GM18502 (cell line): ENCODE results near the gene TRPM5.

Source experiments
- ATAC-seq: cut with Tn5 transposase; IDR thresholded peaks from one replicate; pipeline ENCODE4 v1.9.1; 2021; ENCODE audit warnings: mild to moderate bottlenecking; ENCODE audit not compliant: unreplicated experiment, poor library complexity

The TRPM5 gene

GRCh38 chr11:2459016-2459725 lies 14.9 kb upstream of the TRPM5 start:
- no peak for ATAC-seq

GRCh38 chr11:2458321-2458720 lies 14.0 kb upstream of the TRPM5 start:
- no peak for ATAC-seq

- ATAC-seq = no peak
Measured at GRCh38 chr11:2453436-2453835, 9.1 kb upstream of the TRPM5 start.

- no peak for ATAC-seq
Measured at GRCh38 chr11:2452321-2453012, 8.2 kb upstream of the TRPM5 start.

GRCh38 chr11:2451916-2452315 lies 7.6 kb upstream of the TRPM5 start:
- no peak for ATAC-seq

GRCh38 chr11:2451336-2451735 lies 7.0 kb upstream of the TRPM5 start:
- no peak for ATAC-seq

GRCh38 chr11:2450321-2451041 lies 6.2 kb upstream of the TRPM5 start:
- no peak for ATAC-seq

- no peak for ATAC-seq
Measured at GRCh38 chr11:2449548-2450320, 5.4 kb upstream of the TRPM5 start.

GRCh38 chr11:2448661-2449547 lies 4.6 kb upstream of the TRPM5 start:
- no peak for ATAC-seq

- ATAC-seq = no peak
Measured at GRCh38 chr11:2447951-2448650, 3.8 kb upstream of the TRPM5 start.

- ATAC-seq = no peak
Measured at GRCh38 chr11:2447253-2447950, 3.1 kb upstream of the TRPM5 start.

GRCh38 chr11:2446590-2447252 lies 2.4 kb upstream of the TRPM5 start:
- no peak for ATAC-seq

- no peak for ATAC-seq
Measured at GRCh38 chr11:2445746-2446551, 1.6 kb upstream of the TRPM5 start.

- ATAC-seq = no peak
Measured at GRCh38 chr11:2444821-2445745, 769 bp upstream of the TRPM5 start, which contains the start of gene KCNQ1. KCNQ1 (plus strand) TSS chr11:2445008; CDS start chr11:2445099, 91 bp downstream.

- ATAC-seq = no peak
Measured at GRCh38 chr11:2443406-2443805, 908 bp downstream of the TRPM5 start.

GRCh38 chr11:2442589-2442988 lies 1.7 kb downstream of the TRPM5 start:
- ATAC-seq = no peak
